GM12864 (cell line): Measurements from ENCODE around the gene AP5S1.

ENCODE experiments used
- DNase-seq: peaks from one replicate; pipeline ENCODE4 v3.0.0-alpha.2; 2011; ENCODE audit warnings: low read depth
- H3K4me3 ChIP-seq: 2 replicates; pipeline ENCODE4 v1.5.1; 2011; ENCODE audit warnings: mild to moderate bottlenecking, low read depth, low read length, control low read depth
- TF ChIP-seq, protein P1 (sequence below): IDR thresholded peaks from 2 replicates; pipeline ENCODE4 v1.5.1; 2011; ENCODE audit warnings: low read depth, mild to moderate bottlenecking, moderate library complexity, low read length, control low read depth, inconsistent platforms; ENCODE audit errors: missing control alignments

AP5S1 gene

DNA sequence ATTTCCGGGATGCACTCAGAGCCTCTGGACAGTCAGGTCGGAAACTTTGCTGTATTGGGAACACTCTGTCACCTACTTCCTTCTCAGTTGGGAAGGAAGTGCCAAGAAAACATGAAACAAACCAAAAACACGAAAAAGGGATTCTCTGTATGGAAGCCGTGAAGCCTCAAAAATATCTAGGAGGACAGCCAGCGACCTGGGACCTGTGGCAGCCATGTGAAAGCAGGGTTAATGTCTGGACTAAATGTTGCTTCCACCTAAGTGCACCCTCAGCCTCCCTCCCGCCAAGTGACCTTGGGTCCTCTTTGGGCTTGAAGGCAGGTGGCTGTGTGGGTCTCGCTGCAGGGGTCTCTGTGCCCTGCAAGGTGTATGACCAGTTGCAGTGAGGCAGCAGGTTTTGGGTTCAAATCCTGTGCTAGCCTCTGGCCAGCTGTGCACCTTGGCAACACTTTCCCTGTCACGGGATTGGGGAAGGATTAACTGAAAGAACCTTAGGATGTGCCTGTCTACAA lies 27.1 kb downstream of the AP5S1 start:
- TF ChIP-seq, protein P1, sequence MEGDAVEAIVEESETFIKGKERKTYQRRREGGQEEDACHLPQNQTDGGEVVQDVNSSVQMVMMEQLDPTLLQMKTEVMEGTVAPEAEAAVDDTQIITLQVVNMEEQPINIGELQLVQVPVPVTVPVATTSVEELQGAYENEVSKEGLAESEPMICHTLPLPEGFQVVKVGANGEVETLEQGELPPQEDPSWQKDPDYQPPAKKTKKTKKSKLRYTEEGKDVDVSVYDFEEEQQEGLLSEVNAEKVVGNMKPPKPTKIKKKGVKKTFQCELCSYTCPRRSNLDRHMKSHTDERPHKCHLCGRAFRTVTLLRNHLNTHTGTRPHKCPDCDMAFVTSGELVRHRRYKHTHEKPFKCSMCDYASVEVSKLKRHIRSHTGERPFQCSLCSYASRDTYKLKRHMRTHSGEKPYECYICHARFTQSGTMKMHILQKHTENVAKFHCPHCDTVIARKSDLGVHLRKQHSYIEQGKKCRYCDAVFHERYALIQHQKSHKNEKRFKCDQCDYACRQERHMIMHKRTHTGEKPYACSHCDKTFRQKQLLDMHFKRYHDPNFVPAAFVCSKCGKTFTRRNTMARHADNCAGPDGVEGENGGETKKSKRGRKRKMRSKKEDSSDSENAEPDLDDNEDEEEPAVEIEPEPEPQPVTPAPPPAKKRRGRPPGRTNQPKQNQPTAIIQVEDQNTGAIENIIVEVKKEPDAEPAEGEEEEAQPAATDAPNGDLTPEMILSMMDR: no peak
- H3K4me3 ChIP-seq: peak overlapping the region; percentile 89
- DNase-seq: no peak

DNA sequence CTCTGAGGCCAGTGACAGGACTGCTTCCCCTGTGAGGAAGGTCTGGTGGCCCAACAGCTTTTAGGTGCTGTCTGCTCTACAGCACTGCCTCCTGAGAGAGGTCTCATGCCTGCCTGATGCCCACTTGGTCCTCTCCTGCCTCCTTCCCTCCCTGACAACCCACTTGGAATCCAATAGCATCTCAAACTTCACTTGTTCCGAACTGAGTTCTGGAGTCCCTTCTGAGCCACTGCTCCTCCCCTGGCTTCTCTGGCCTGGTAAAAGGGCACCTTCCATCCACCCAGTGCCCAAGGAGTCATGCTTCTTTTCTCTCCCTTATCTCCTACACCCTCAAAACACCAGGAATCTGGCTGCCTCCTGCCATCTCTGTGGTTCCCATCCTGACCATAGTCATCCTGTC lies 28.2 kb downstream of the AP5S1 start:
- no peak overlapping the region for H3K4me3 ChIP-seq

DNA sequence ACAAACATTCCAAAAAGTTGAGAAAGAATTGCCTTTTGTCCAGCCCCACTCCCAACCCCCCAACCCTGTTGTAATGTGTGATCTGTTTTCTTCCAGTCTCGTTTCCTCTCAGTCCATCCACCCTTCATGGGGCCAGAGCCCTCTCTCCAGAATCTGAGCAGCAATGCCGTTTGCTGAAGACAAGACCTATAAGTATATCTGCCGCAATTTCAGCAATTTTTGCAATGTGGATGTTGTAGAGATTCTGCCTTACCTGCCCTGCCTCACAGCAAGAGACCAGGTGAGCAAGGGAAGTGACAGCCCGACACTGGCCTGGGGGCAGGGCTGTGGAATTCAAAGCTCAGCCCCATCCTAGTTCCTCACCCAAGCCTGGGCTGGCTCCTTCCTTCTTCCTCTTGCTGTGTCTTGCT lies 34.1 kb downstream of the AP5S1 start:
- TF ChIP-seq, protein P1: no peak
- H3K4me3 ChIP-seq: no peak overlapping the region
- no peak for DNase-seq

More for the DNA sequence above, 28.2 kb downstream of the AP5S1 start:
- DNase-seq: no peak
- TF ChIP-seq, protein P1: no peak

DNA sequence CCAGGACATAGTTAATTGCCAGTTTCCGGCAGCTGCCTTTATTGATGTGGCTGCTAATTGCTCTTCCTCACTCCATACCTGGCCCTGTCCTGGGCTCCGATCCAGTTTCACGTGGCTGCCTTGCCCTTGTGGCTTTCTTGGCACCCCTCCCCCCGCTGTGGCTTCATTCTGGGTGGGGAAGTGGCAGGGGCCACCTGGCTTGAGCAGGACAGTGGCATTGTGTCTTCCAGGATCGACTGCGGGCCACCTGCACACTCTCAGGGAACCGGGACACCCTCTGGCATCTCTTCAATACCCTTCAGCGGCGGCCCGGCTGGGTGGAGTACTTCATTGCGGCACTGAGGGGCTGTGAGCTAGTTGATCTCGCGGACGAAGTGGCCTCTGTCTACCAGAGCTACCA lies 37.1 kb downstream of the AP5S1 start:
- H3K4me3 ChIP-seq: no peak overlapping the region
- DNase-seq: no peak
- TF ChIP-seq, protein P1: no peak

DNA sequence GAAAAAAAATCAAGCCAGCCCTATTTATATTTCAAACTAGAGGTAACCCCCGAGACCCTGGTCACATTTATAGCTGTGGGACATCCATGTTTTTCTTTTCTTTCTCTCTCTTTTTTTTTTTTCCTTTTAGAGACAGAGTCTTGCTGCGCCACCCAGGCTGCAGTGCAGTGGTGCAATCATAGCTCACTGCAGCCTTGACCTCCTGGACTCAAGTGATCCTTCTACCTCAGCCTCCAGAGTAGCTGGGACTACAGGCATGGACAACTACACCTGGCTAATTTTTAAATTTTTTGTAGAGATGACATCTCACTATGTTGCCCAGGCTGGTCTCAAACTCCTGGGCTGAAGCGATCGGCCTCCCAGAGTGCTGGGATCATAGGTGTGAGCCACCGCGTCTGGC lies 38.3 kb downstream of the AP5S1 start:
- H3K4me3 ChIP-seq: no peak overlapping the region
- TF ChIP-seq, protein P1: no peak
- DNase-seq: no peak

DNA sequence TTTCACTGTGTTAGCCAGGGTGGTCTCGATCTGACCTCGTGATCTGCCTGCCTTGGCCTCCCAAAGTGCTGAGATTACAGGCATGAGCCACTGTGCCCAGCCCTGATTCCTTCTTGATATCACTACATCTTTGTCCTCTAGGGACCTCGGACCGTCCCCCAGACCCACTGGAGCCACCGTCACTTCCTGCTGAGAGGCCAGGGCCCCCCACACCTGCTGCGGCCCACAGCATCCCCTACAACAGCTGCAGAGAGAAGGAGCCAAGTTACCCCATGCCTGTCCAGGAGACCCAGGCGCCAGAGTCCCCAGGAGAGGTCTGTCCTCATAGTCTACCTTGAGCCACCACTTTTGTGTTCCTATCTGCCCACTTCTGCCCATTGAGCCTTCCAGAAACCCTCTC lies 40.8 kb downstream of the AP5S1 start:
- no peak for DNase-seq
- no peak overlapping the region for H3K4me3 ChIP-seq
- TF ChIP-seq, protein P1: no peak

DNA sequence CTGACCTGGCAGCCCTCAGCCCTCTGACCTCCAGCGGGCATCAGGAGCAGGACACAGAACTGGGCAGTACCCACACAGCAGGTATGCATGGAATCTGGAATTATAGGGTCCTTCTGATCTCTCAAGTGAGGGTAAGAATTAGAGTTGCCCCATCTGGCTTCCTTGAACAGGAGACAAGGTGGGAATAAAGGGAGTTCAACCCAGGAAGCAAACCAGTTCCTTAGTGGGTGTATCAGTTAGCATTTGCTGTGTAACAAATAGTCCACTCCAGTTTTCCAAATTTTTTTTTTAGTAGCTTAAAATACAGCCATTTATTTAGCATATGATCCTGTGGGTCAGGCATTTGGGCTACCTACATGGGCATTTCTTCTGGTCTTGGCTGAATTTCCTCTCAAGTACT lies 42.0 kb downstream of the AP5S1 start:
- TF ChIP-seq, protein P1: no peak
- no peak for DNase-seq
- H3K4me3 ChIP-seq: no peak overlapping the region
